Choroid plexus epithelial cell (primary cell): ENCODE results near the gene UNC5C.

ENCODE experiments used
- DNase-seq: peaks from one replicate; pipeline ENCODE4 v3.0.0-alpha.2; 2010; ENCODE audit warnings: low read depth
- H3K4me3 ChIP-seq: 2 replicates; pipeline ENCODE4 v1.5.1; 2011; ENCODE audit warnings: low read depth, mild to moderate bottlenecking, control low read depth, low read length, moderate library complexity
- TF ChIP-seq, protein P1 (sequence below): conservative IDR thresholded peaks from 2 replicates; pipeline ENCODE4 v1.5.1; 2011; ENCODE audit warnings: low read depth, mild to moderate bottlenecking, control low read depth, inconsistent platforms, low read length, moderate library complexity

UNC5C gene

GRCh38 chr4:95215043-95215442 is 333.7 kb downstream of the UNC5C start:
- no peak for DNase-seq
- no peak overlapping the region for H3K4me3 ChIP-seq
- TF ChIP-seq, protein P1, sequence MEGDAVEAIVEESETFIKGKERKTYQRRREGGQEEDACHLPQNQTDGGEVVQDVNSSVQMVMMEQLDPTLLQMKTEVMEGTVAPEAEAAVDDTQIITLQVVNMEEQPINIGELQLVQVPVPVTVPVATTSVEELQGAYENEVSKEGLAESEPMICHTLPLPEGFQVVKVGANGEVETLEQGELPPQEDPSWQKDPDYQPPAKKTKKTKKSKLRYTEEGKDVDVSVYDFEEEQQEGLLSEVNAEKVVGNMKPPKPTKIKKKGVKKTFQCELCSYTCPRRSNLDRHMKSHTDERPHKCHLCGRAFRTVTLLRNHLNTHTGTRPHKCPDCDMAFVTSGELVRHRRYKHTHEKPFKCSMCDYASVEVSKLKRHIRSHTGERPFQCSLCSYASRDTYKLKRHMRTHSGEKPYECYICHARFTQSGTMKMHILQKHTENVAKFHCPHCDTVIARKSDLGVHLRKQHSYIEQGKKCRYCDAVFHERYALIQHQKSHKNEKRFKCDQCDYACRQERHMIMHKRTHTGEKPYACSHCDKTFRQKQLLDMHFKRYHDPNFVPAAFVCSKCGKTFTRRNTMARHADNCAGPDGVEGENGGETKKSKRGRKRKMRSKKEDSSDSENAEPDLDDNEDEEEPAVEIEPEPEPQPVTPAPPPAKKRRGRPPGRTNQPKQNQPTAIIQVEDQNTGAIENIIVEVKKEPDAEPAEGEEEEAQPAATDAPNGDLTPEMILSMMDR = no peak

DNA sequence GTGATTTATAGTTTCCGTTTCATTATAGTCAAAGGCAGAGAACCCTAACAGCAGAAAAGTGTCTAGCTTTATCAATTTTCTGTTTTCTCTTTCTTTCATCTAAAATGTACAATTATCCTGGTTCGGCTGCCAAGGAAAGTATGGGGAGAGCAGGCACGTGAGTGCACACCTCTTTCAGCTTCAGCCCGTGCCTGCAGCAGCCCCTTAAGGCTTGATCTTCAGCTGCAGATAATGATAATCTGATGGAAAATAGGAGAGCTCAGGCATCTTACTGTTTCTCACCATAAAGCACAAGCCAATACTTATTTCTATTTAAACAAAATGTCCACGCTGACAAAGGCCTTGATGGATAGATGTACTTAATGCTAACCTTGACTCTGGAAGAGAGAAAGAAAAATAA is 334.4 kb downstream of the UNC5C start:
- no peak overlapping the region for H3K4me3 ChIP-seq
- TF ChIP-seq, protein P1 = no peak
- no peak for DNase-seq

- TF ChIP-seq, protein P1 = no peak
- H3K4me3 ChIP-seq = no peak overlapping the region
- DNase-seq = no peak
These were observed 335.4 kb downstream of the UNC5C start for GRCh38 chr4:95213366-95213765.

- no peak for DNase-seq
- H3K4me3 ChIP-seq = no peak overlapping the region
- TF ChIP-seq, protein P1 = no peak
These were observed 336.1 kb downstream of the UNC5C start for GRCh38 chr4:95212692-95213091.

- no peak overlapping the region for H3K4me3 ChIP-seq
- TF ChIP-seq, protein P1 = no peak
- DNase-seq = no peak
These were observed 338.8 kb downstream of the UNC5C start for GRCh38 chr4:95209927-95210326.

- H3K4me3 ChIP-seq = no peak overlapping the region
- DNase-seq = no peak
- TF ChIP-seq, protein P1 = peak; percentile 57
These were observed 343.9 kb downstream of the UNC5C start for GRCh38 chr4:95204873-95205272.

- H3K4me3 ChIP-seq = no peak overlapping the region
- DNase-seq = no peak
- TF ChIP-seq, protein P1 = no peak
These were observed 344.4 kb downstream of the UNC5C start for GRCh38 chr4:95204267-95204844.
